Measurements from ENCODE around the gene ZDHHC11B.
"Not testable (repeated sequence)": the region's sequence is repeated elsewhere in the genome, so short reads cannot be mapped to it uniquely, and the experiment has no call there.

Gene ZDHHC11B

DNA sequence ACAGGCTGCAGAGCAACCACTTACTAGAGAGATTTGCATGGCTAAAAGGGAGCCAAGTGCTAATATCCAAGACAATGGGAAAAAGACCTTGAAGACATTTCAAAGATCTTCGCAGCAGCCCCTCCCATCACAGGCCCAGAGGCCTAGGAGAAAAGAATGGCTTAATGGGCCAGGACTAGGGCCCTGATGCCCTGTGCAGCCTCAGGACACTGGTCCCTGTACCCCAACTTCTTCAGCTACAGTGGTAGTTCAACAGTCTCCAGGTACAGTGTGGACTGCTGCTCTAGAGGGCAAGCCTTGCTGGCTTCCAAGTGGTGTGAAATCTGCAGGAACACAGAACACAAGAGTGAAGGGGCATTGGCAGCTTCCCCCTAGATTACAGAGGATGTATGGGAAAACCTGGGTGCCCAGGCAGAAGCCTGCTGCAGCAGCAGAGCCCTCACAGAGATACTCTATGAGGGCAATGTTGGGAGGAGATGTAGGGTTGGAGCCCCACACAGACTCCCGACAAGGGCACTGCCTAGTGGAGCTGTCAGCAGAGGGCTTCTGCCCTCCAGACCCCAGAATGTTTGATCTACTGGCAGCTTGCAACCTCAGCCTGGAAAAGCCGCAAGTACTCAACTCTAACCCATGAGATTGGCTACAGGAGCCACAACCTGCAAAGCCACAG, 75.5 kb downstream of the ZDHHC11B start:
- H3K9me3 ChIP-seq (ENCODE audit: control insufficient read depth, low read length); H3K4me1 ChIP-seq (ENCODE audit: control insufficient read depth, insufficient read depth, low read length, poor library complexity, severe bottlenecking); H3K36me3 ChIP-seq (ENCODE audit: control insufficient read depth, insufficient read depth, low read length); H3K4me3 ChIP-seq (ENCODE audit: extremely low read depth, insufficient read depth, low read length, poor library complexity, severe bottlenecking); H3K27ac ChIP-seq (ENCODE audit: low read depth, low read length, severe bottlenecking): not testable (repeated sequence)
- WGBS, 2 experiments (ENCODE audit: insufficient coverage in 2 of 2): 100% methylated on average over 1 of the region's 3 CpGs; no CpG with 5 or more reads in 1 of the 2 experiments

GRCh38 chr5:708374-708773, 76.2 kb downstream of the ZDHHC11B start:
- WGBS, 2 experiments (ENCODE audit: insufficient coverage in 2 of 2): 80 to 83% methylated on average over 1 of the region's 4 CpGs
- not testable (repeated sequence) for H3K4me1 ChIP-seq (ENCODE audit: control insufficient read depth, insufficient read depth, low read length, poor library complexity, severe bottlenecking); H3K36me3 ChIP-seq (ENCODE audit: control insufficient read depth, insufficient read depth, low read length); H3K27ac ChIP-seq (ENCODE audit: low read depth, low read length, severe bottlenecking); H3K4me3 ChIP-seq (ENCODE audit: extremely low read depth, insufficient read depth, low read length, poor library complexity, severe bottlenecking); H3K9me3 ChIP-seq (ENCODE audit: control insufficient read depth, low read length)

DNA sequence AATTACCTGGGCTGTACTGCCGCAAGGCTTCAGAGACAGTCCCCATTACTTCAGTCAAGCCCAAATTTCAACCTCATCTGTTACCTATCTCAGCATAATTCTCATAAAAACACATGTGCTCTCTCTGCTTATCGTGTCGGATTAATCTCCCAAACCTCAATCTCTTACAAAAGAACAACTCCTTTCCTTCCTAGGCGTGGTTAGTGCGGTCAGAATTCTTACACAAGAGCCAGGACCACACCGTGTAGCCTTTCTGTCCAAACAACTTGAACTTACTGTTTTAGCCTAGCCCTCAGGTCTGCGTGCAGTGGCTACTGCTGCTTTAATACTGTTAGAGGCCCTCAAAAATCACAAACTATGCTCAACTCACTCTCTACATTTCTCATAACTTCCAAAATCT, 78.4 kb downstream of the ZDHHC11B start:
- H3K4me3 ChIP-seq (ENCODE audit: extremely low read depth, insufficient read depth, low read length, poor library complexity, severe bottlenecking); H3K4me1 ChIP-seq (ENCODE audit: control insufficient read depth, insufficient read depth, low read length, poor library complexity, severe bottlenecking); H3K36me3 ChIP-seq (ENCODE audit: control insufficient read depth, insufficient read depth, low read length); H3K27ac ChIP-seq (ENCODE audit: low read depth, low read length, severe bottlenecking); H3K9me3 ChIP-seq (ENCODE audit: control insufficient read depth, low read length): not testable (repeated sequence)
- WGBS, 2 experiments (ENCODE audit: insufficient coverage in 2 of 2): 81 to 89% methylated on average over 5 to 6 of the region's 7 CpGs

DNA sequence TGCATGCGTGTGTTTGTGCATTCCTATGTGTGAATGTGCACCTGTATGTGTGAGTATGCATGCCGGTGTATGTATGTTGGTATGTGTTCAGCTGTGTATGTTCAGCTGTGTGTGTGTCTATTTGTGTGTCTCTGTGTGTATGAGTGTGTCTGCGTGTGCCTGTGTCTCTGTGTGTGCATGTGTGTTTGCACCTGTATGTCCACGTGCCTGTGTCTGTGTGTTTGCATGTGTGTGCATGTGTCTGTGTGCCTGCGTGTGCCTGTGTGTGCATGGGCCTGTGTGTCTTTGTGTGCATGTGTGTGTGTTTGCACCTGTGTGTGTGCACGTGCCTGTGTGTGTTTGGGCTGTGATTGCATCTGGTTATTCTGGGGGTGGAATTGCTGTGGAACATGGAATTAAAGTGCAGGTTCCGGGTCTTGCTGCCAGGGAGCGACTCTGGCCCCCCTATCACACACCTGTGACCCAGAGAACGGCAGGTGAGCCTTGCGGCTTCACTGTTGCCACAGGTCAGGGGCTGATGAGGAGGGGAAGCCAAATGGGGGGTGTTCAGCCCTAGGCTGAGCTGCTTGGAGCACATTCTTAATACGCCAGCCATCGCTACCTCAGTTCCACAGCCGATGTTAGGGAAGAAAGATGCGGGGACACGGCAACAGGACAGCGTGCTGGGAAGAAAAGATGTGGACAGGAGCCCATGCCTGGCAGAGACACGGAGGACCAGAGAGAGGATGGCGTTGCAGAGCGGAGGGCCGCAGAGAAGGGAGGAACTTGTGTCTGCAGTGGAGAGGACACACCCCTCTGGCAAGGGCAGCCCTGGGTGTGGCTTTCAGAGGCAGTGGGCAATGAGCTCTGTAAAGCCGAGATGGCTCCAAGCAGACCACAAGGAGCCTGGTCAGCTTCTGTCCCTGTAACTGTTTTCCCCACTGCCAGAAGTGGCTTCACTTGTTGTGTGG, 87.5 kb downstream of the ZDHHC11B start:
- not testable (repeated sequence) for H3K9me3 ChIP-seq (ENCODE audit: control insufficient read depth, low read length); H3K4me1 ChIP-seq (ENCODE audit: control insufficient read depth, insufficient read depth, low read length, poor library complexity, severe bottlenecking); H3K36me3 ChIP-seq (ENCODE audit: control insufficient read depth, insufficient read depth, low read length); H3K27ac ChIP-seq (ENCODE audit: low read depth, low read length, severe bottlenecking); H3K4me3 ChIP-seq (ENCODE audit: extremely low read depth, insufficient read depth, low read length, poor library complexity, severe bottlenecking)
- WGBS, 2 experiments (ENCODE audit: insufficient coverage in 2 of 2): 72 to 86% methylated on average over 6 to 8 of the region's 21 CpGs

DNA sequence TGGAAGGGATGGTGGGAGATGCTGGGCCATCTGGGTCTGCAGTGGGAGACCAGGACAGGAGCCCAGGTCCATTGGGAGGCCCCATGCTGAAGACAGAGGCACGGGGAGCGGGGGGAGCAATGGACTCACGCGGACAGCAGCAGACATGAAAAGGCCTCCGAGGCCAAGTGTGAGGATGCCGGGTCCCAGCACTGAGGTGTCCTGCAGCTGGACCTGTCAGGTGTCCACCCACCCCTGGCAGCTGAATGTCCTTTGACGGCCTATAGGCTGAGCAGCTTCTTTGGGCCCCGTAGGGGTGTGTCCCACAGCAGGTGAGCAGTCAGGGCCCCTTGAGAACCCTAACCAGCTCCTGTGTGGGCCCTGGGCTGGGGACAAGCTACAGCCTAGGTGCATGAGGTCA, 88.3 kb downstream of the ZDHHC11B start:
- not testable (repeated sequence) for H3K27ac ChIP-seq (ENCODE audit: low read depth, low read length, severe bottlenecking); H3K4me3 ChIP-seq (ENCODE audit: extremely low read depth, insufficient read depth, low read length, poor library complexity, severe bottlenecking); H3K36me3 ChIP-seq (ENCODE audit: control insufficient read depth, insufficient read depth, low read length); H3K9me3 ChIP-seq (ENCODE audit: control insufficient read depth, low read length); H3K4me1 ChIP-seq (ENCODE audit: control insufficient read depth, insufficient read depth, low read length, poor library complexity, severe bottlenecking)
- no CpG with 5 or more reads among the region's 8 CpGs for WGBS, 2 experiments (ENCODE audit: insufficient coverage in 2 of 2)

DNA sequence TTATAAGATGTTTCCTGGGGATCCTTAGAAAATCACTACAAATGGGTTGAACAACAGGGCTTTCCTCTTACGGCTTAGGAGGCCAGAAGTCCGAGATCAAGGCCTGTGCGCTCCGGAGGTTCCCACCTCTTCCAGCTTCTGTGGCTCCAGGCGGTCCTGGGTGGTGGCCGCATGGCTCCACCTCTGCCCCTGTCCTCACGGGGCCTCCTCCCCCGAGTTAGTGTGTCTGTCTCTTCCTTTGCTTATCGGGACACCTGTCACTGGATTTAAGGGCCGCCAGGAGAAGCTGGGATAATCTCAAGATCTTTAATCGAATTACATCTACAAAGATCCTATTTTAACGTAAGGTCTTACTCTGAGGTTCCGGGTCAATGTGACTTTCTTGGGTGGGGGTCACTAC, 89.1 kb downstream of the ZDHHC11B start:
- no CpG with 5 or more reads among the region's 13 CpGs for whole genome bisulfite sequencing, 2 experiments (ENCODE audit: insufficient coverage in 2 of 2)
- not testable (repeated sequence) for H3K36me3 ChIP-seq (ENCODE audit: control insufficient read depth, insufficient read depth, low read length); H3K4me3 ChIP-seq (ENCODE audit: extremely low read depth, insufficient read depth, low read length, poor library complexity, severe bottlenecking); H3K4me1 ChIP-seq (ENCODE audit: control insufficient read depth, insufficient read depth, low read length, poor library complexity, severe bottlenecking); H3K9me3 ChIP-seq (ENCODE audit: control insufficient read depth, low read length); H3K27ac ChIP-seq (ENCODE audit: low read depth, low read length, severe bottlenecking)

- H3K36me3 ChIP-seq (ENCODE audit: control insufficient read depth, insufficient read depth, low read length); H3K9me3 ChIP-seq (ENCODE audit: control insufficient read depth, low read length); H3K4me1 ChIP-seq (ENCODE audit: control insufficient read depth, insufficient read depth, low read length, poor library complexity, severe bottlenecking); H3K4me3 ChIP-seq (ENCODE audit: extremely low read depth, insufficient read depth, low read length, poor library complexity, severe bottlenecking); H3K27ac ChIP-seq (ENCODE audit: low read depth, low read length, severe bottlenecking): not testable (repeated sequence)
- no CpG with 5 or more reads among the region's 22 CpGs for WGBS, 2 experiments (ENCODE audit: insufficient coverage in 2 of 2)
Observed at GRCh38 chr5:694042-694431, 90.5 kb downstream of the ZDHHC11B start.

- not testable (repeated sequence) for H3K4me1 ChIP-seq (ENCODE audit: control insufficient read depth, insufficient read depth, low read length, poor library complexity, severe bottlenecking); H3K36me3 ChIP-seq (ENCODE audit: control insufficient read depth, insufficient read depth, low read length); H3K27ac ChIP-seq (ENCODE audit: low read depth, low read length, severe bottlenecking); H3K9me3 ChIP-seq (ENCODE audit: control insufficient read depth, low read length)
- H3K4me3 ChIP-seq (ENCODE audit: extremely low read depth, insufficient read depth, low read length, poor library complexity, severe bottlenecking): peak within 1 kb of the TSS; percentile 26
- WGBS, 2 experiments (ENCODE audit: insufficient coverage in 2 of 2): 0% methylated on average over 17 to 31 of the region's 109 CpGs
Observed at GRCh38 chr5:693271-694041, 91.1 kb downstream of the ZDHHC11B start, which contains the start of gene TPPP. TPPP (minus strand) TSS chr5:693352; CDS start chr5:678060, 15,292 bp downstream.

GRCh38 chr5:692529-693041, 91.9 kb downstream of the ZDHHC11B start:
- H3K4me1 ChIP-seq (ENCODE audit: control insufficient read depth, insufficient read depth, low read length, poor library complexity, severe bottlenecking); H3K27ac ChIP-seq (ENCODE audit: low read depth, low read length, severe bottlenecking); H3K9me3 ChIP-seq (ENCODE audit: control insufficient read depth, low read length); H3K36me3 ChIP-seq (ENCODE audit: control insufficient read depth, insufficient read depth, low read length): not testable (repeated sequence)
- peak overlapping the region; percentile 19 for H3K4me3 ChIP-seq (ENCODE audit: extremely low read depth, insufficient read depth, low read length, poor library complexity, severe bottlenecking)
- WGBS, 2 experiments (ENCODE audit: insufficient coverage in 2 of 2): 5% methylated on average over 4 of the region's 41 CpGs; no CpG with 5 or more reads in 1 of the 2 experiments

- no peaks in the 10 kb centered on the region for H3K9me3 ChIP-seq (ENCODE audit: control insufficient read depth, low read length)
- H3K36me3 ChIP-seq (ENCODE audit: control insufficient read depth, insufficient read depth, low read length): no peaks in the 10 kb centered on the region
- H3K4me3 ChIP-seq (ENCODE audit: extremely low read depth, insufficient read depth, low read length, poor library complexity, severe bottlenecking): no peak overlapping the region
- H3K27ac ChIP-seq (ENCODE audit: low read depth, low read length, severe bottlenecking): no peak overlapping the region
- WGBS, 2 experiments (ENCODE audit: insufficient coverage in 2 of 2): no CpG with 5 or more reads among the region's 2 CpGs
- no peaks in the 10 kb centered on the region for H3K4me1 ChIP-seq (ENCODE audit: control insufficient read depth, insufficient read depth, low read length, poor library complexity, severe bottlenecking)
Observed at GRCh38 chr5:691817-692528, 92.6 kb downstream of the ZDHHC11B start.
